NOMO-1 treated with DMSO at 0.1 percent for 48 hours (cell line): ENCODE measurements around the gene DNAJC16.
"Not testable (repeated sequence)": the region's sequence is repeated elsewhere in the genome, so short reads cannot be mapped to it uniquely, and the experiment has no call there.

Source experiments
- DNase-seq: peaks from one replicate; lab custom pipeline; 2025; ENCODE audit not compliant: unreplicated experiment; lab: John Stamatoyannopoulos, UW

The DNAJC16 gene

DNA sequence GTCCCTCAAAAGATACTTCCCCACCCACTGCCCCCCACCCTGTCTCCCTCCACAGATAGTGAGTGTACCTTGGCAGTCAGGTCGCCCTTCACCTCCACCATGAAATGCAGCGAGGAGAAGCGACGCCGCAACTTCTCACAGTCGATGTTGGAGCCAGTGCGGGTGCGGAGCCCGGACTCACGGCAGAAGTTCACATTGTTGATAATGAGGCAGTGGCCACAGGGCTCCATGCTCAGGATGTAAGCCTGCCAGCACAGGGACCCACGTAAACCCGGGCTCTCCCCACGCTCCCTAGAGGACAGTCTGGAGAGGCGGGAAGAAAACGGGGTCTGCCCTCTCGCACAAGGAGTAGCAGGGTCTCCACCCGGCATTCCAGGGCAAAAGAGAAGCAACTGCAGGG is 19.8 kb upstream of the DNAJC16 start:
- no peak for DNase-seq

DNA sequence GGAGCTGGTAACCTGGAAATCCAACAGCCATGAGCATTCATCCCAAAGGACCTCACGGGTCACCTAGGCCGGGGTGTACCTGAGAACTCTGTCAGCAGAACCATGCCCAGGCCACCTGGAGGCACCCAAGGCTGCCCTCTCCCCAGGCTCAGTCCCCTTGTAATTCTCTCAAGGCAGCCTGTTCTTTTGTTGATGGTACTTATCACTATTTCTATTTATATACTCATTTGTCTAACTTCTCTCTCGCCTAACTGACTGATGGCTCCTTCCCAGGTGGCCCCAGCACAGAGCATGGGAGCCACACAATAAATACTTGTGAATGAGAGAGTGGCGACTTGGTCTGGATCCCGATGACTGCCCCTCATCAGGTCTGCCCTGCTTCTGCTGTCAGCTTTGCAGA is 19.4 kb upstream of the DNAJC16 start:
- no peak for DNase-seq

DNA sequence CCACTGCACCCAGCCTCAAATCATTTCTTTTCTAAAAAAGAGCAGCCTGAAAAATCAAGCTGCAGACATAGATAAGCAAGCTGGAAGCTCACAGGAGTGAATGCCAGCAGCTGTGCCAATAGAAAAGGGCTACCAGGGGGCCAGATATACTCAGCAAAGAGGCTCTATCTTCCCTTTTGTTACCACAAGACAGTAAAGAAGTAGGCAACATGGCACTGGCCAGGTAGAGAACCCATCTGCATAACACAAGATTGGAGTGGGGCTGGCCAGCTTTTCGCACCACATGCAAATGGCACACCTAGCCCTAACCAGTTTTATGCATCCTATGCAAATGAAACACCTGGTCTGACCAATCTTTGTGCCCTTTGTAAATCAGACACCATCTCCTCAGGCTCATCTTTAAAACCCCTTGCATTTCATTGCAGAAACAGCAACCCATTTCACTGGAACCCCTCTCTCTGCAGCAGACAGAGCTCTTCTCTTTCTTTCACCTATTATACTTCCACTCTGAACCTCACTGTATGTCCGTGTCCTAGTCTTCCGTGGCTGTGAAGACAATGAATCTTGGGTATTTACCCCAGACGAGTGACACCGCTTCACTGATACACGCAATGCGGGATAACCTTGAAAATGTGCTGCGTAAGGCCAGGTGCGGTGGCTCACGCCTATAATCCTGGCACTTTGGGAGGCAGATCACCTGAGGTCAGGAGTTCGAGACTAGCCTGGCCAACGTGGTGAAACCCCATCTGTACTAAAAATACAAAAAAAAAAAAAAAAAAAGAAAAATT is 17.8 kb upstream of the DNAJC16 start:
- DNase-seq: no peak

DNA sequence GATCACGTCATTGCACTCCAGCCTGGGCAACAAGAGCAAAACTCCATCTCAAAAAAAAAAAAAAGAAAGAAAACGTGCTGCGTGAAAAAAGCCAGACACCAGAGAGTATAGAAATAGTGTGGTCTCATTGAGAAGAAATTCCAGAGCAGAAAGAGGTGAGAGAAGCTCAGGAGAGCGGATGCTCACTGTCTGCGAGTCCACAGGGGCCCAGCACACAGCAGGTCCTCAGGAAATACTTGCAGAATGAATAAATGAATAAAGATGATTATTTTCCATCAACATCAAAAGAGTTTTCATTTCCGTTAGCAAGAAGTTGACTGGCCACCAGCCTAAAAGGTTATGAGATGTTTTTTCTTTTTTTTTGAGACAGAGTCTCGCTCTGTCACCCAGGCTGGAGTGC is 17.1 kb upstream of the DNAJC16 start:
- no peak for DNase-seq

DNA sequence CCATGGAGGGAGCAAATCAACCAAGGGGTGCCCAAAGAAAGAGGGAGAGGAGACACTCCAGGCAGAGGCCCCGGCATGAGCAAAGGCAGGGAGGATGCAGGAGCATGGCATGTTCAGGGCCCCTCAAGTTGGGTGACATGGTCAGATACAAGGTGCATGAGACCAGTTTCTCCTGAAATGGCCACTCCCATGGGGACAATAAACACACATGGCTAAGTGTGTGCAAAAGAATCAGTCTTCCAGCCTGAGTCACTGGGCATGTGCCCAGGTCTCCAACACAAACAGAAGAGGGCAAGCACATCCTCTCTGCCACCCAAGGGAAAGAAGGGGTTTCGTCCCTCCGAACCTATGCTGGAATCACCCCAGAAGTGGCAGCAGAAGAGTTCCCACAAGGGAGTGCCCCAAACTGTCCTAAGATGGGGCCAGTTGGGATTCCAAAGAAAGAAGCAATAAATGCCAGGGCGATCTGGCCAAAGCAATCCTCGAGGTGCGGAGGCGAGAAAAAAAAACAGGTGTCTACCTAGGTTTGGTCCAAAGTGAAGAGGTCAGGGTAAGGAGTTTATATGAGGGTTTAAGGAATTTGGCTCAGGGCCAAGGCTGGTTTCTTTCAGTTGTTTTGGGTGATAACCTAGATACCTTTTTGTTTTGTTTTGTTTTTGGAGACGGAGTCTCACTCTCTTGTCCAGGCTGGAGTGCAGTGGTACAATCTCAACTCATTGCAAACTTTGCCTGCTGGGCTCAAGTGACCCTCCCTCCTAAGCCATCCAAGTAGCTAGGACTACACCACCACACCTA is 15.8 kb upstream of the DNAJC16 start:
- no peak for DNase-seq

DNA sequence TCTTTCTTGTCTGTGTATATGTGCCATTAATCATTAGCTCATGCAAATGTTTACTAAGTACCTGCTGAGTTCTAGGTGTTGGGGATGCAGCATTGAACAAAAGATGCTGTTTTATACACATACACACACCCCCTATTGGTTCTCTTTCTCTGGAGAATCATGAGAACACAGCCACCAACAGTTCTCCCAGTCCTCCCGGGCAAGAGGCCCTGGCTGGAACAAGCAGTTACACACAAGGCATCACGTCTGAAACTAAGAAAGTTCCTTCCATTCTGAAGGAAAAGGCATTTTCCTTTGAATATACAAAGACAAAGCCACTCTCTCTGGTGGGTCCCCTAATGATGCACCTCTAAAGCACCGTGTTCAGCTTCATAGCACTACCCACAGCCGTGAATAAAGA is 13.5 kb upstream of the DNAJC16 start:
- no peak for DNase-seq

DNA sequence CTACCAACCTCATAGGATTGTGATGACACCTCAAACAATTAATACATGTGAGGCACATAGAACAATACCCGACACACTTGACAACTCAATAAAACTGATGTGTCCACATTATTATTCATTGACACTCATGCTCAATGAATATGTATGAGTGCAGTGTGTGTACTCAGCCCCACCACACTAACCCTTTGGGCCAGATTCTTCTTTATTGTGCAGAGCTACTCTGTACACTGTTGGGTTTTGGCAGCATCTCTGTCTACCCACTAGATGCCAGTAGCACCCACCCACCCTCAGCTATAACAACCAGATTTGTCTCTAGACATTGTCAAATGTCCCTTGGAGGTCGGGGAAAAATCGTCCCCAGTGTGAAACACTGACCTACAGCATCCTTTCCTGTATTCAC is 12.7 kb upstream of the DNAJC16 start:
- no peak for DNase-seq

DNA sequence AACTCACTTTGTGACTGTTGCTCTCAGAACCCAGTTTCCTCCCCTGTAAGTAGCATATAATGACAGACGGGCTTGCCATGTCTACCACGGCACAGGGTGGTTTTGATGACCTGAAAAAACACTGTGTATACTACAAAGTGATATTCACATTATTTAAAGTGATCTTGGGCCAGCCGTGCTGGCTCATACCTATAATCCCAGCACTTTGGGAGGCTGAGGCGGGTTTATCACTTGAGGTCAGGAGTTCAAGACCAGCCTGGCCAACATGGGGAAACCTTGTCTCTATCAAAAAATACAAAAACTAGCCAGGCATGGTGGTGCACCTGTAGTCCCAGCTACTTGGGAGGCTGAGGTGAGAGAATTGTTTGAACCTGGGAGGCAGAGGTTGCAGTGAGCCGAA is 12.1 kb upstream of the DNAJC16 start:
- DNase-seq: not testable (repeated sequence)

DNA sequence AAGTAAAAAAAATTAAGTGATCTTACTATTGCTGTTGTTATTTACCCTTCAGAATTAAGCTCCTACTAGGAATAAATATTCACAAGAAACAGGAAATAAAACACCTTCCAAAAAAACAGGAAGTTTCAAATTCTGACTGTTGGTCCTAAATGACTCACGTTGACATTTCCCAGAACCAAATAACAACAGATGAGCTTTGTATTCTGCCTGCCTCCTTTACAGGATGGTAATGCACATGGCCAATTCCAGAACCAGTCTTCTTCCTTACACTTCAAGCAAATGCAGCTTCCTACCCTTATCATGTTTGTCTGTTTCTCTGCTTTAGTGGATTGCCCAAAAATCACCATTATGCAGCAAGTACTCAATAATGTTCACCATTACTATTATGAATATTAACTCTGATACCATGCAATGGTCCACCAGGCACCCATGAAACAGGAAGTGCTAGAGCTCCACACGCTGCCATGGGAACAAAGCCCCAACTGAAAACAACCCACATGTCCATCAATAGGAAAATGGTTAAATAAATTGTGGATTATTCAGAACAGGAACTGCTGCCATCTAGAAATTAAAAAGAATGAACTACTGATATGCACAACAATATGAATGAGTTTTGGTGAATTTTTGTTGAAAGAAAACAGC is 11.5 kb upstream of the DNAJC16 start:
- peak; percentile 47 for DNase-seq

DNA sequence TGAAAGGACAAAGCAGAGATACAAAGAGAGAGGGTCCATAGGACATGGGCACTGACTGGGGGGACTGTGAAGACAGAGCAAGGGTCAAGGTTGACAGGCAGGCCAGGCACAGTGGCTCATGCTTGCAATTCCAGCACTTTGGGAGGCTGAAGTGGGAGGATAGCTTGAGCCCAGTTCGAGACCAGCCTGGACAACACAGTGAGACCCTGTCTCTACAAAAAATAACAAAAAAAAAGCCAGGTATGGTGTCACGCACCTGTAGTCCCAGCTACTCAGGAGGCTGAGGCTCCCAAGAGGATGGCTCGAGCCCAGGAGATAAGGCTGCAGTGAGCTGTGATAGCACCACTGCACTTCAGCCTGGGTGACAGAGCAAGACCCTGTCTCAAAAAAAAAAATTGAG is 7.0 kb upstream of the DNAJC16 start:
- DNase-seq: no peak

DNA sequence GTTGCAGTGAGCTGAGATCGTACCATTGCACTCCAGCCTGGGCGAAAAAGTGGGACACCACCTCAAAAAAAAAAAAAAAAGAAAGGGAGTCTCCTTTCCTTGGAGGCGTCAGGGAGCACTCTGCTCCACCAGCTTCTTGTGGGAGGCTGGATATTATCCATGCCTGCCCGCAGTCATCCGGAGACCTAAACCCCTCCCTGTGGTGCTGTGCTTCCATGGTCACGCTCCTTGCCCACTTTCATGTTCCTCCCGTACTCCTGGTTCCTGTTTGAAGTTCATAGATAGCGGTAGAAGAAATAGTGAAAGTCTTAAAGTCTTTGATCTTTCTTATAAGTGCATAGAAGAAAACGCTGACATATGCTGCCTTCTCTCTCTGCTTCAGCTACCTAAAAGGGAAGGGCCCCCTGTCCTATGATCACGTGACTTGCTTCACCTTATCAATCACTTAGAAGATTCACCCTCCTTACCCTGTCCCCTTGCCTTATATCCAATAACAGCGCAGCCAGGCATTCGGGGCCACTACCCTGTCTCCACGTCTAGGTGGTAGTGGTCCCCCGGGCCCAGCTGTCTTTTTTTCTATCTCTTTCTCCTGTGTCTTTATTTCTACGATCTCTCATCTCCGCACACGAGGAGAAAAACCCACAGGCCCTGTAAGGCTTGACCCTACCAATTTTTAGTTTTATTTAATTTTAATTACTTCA is 5.3 kb upstream of the DNAJC16 start:
- not testable (repeated sequence) for DNase-seq

DNA sequence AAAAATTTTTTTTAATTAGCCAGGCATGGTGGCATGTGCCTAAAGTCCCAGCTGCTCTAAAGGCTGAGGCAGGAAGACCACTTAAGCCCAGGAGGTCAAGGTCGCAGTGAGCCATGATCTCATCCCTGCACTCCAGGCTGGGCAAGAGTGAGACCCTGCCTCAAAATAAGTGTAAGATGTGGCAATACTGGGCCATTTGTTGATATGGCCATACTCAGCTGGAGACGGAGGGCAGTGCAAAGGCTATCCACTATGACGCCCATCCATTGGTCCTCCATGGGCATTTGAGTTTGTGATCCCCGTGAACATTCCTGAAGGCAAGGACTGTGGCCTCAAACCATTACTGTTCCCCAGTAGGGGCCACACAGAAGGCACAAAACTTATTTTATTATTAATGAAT is 4.1 kb upstream of the DNAJC16 start:
- no peak for DNase-seq

DNA sequence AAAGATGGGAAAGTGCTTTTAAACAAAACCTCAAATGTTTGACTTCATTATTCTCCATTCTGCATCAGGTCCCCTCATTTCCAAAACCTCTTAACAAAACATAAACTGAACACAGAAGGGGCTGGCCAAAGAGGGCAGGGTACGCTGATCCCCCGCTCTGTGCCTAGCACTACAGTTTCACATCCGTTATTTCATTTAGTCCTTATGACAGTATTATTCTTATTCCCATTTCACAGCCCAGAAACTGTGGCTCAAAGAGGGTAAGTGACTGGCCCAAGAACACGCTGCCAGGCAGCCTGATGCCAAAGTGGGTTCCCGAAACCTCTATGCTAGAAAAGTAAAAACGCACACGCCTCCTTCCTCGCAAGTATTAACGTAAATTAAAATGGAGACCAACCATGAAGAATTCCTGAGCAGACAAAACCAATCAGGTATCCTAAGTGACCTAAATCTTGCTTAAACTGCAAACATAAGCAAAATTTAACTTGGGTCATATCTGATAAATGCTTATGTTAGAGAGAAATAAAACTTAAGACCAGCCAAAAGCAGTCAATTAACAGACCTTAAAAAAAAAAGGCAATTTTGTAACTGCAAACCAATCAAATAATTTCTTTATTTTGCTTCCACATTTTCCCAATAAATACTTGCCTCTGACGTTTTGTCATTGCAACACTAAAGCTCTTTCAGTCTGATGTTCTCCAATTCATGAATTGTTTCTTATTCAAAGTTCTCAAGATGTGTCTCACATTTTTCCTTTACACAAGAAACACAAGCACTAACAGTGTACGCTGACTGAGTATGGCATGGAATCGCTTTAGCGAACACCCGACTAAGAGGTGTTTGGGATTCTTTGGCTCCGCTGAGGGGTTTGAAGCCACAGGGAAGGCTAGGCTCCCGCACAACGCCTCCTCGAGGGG is 3.3 kb upstream of the DNAJC16 start:
- DNase-seq: peak; percentile 16

DNA sequence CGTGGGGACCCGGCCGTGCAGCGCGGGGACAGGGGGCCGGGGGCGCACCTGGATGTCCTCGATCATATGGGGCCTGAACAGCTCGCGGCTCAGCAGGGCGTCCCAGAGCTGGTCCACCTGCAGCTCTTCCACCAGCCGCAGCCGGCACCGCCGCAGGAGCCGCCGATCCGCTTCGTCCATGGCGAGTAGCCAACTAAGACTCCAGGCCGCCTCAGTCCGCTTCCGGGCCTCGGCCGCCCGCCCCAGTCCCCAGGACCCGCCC is 2.7 kb upstream of the DNAJC16 start, which contains the start of gene CASP9:
CASP9 (minus strand) TSS at position 195 of the 262 bp plus-strand sequence; CDS start at position 180, 15 bp downstream.
- DNase-seq: no peak

DNA sequence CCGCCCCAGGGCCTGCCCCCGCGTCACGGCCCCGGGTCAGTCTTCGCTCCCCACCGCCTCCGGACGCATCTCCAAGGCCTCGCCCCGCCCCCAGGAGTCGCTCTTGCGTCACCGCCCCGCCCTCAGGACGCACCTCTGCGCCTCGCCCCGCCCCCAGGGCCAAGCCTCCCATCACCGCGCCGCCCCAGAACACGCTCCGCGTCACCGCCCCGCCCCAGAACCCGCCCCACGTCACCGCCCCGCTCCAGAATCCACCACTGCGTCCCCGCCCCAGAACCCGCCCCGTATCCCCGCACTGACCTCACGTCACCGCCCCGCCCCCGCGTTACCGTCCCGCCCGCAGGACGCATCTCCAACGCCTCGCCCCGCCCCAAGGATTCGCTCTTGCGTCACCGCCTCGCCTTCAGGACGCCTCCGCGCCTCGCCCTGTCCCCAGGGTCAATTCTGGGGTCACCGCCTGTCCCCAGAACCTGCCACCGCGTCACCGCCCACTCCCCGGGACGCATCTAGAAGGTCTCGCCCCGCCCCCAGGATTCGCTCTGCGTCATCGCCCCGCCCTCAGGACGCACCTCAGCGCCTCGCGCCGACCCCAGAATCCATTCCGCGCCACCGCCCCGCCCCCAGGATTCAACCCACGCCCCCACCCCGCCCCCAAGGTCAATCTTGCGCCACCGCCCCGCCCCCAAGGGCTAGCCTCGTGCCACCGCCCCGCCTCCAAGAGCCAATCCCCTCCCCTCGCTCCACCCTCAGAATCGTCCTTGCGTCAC is 2.2 kb upstream of the DNAJC16 start:
- DNase-seq: peak; percentile 96

DNA sequence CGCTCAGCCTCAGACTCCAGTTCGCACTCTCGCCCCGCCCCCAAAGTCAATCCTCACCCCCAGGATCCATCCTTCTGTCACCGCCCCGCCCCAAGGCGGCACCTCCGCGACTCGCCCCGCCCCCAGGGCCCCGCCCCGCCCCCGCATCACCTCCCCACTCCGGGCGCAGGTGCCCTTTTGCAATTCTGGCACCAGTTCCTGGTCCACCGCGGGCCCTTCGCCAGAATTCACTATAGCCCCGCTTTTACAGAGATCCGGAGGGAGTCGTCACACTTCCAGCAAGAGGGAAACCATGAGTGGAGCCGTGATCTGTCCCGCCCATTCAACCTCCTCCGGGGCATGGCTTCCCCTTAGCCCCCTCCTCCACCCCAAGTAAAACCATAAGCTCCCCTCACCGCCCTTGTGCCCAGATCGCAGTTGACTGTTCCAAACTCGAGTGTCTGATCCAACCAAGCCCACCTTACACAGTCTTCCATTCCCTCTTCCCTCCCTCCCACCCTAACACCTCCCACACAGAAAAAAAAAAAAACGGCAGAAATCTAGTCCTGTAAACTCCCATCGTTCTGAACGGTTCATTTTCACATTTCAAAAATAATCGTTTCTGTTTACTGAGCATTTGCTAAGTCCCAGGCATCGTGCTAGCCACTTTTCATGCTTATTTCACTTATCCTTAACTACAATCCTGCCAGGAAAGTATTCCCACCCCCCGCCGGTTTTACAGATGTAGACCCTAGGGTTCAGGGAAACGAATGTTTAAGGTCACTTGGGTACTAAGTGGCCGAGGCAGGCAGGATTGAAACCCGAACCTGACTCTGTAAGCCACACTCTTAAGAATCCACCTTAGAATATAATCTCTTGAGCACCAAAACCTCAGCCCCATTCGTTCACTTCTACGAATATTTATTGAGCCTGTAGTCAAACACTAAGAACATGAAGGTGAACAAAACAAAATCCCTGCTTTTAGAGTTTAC is 1.3 kb upstream of the DNAJC16 start:
- DNase-seq: peak; percentile 61

DNA sequence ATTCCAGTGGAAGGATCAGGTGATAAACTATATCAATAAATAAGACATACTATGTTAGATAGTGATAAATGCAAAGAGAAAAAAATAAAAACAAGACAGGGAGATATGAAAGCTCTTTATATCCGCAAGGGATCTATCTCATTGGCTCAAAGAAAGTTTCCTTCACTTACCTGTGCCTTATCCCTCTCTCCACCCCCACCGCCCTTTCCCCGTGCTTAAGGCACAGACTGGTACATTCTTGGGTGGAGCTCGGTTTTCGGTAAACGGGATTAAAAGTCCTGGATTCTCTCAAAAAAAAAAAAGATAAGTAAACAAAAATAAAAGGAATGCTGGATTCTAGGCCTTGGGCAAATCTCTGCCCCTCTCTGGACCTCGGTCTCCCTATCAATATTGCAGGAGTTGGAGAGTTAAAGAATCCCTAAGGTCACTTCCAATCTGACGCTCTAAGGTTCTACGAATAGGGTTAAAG is 593 bp upstream of the DNAJC16 start:
- DNase-seq: no peak

DNA sequence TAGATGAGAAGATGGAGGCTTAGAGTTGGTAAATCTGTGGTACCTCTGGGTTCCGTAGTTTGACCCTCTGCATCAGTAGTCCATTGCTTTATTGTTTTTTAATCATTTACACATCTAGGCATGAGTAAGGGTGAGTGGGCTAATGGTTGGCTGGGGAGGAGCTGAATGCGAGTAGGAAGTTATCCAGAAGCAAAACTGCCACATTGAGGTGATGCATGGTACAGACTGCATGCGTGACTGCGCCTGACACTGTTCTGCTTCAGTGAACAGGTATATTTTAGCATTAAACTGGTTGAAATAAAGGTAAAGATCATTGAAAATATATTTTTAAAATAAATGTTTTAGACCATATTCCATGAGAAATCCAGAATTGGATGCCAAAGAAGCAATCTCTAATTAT is 4.4 kb downstream of the DNAJC16 start:
- DNase-seq: no peak
